RWPE2 (cell line): ENCODE results near the gene SLC24A3.
A peak's percentile ranks its signal among the peaks of the same experiment; 100 is the strongest.

Source experiments
- ATAC-seq: fragments of 200-7000 bp; cut with Tn5 transposase; 3 replicates; pipeline ENCODE4 v1.9.1; 2021; ENCODE audit warnings: low read depth
- DNase-seq: peaks from one replicate; pipeline ENCODE4 v3.0.0-alpha.2; 2020; ENCODE audit warnings: low spot score
- H3K27ac ChIP-seq: fragments of 450-650 bp; 2 replicates; pipeline ENCODE4 v1.5.1; 2017; ENCODE audit warnings: mild to moderate bottlenecking; ENCODE audit not compliant: poor library complexity, severe bottlenecking
- H3K27me3 ChIP-seq: fragments of 250-450 bp; sonication (Bioruptor Pico); 2 replicates; pipeline ENCODE4 v1.5.1; 2021; ENCODE audit warnings: mild to moderate bottlenecking, moderate library complexity; ENCODE audit not compliant: insufficient read depth, poor library complexity, severe bottlenecking
- H3K36me3 ChIP-seq: fragments of 250-450 bp; sonication (Bioruptor Pico); 2 replicates; pipeline ENCODE4 v1.5.1; 2020; ENCODE audit warnings: low read depth, mild to moderate bottlenecking, moderate library complexity
- H3K4me1 ChIP-seq: fragments of 250-450 bp; sonication (Bioruptor Pico); 2 replicates; pipeline ENCODE4 v1.5.1; 2021; ENCODE audit warnings: mild to moderate bottlenecking, moderate library complexity; ENCODE audit not compliant: insufficient read depth, poor library complexity, severe bottlenecking
- H3K4me3 ChIP-seq: fragments of 250-450 bp; sonication (Bioruptor Pico); 2 replicates; pipeline ENCODE4 v1.5.1; 2021; ENCODE audit warnings: mild to moderate bottlenecking, moderate library complexity; ENCODE audit not compliant: severe bottlenecking
- H3K9me3 ChIP-seq: fragments of 250-450 bp; sonication (Bioruptor Pico); 2 replicates; pipeline ENCODE4 v1.5.1; 2021; ENCODE audit warnings: mild to moderate bottlenecking, moderate library complexity; ENCODE audit not compliant: severe bottlenecking
- CTCF ChIP-seq: fragments of 450-650 bp; IDR thresholded peaks from one replicate; pipeline ENCODE4 v1.5.1; 2017; ENCODE audit warnings: mild to moderate bottlenecking, moderate library complexity; ENCODE audit not compliant: poor library complexity, severe bottlenecking

The SLC24A3 gene

GRCh38 chr20:19272976-19273654, 60.7 kb downstream of the SLC24A3 start:
- no peak for DNase-seq
- no peak for TF ChIP-seq CTCF
- no peak for ATAC-seq
- no peaks in the 10 kb centered on the region for H3K9me3 ChIP-seq
- H3K36me3 ChIP-seq = no peaks in the 10 kb centered on the region
- H3K4me1 ChIP-seq = no peaks in the 10 kb centered on the region
- H3K4me3 ChIP-seq = no peak overlapping the region
- H3K27ac ChIP-seq = no peak overlapping the region
- H3K27me3 ChIP-seq = no peaks in the 10 kb centered on the region

GRCh38 chr20:19274001-19274400, 61.6 kb downstream of the SLC24A3 start:
- ATAC-seq (no peak), DNase-seq (no peak)
- Histone ChIP-seq H3K27me3 (no peaks in the 10 kb centered on the region), H3K4me3 (no peak overlapping the region), H3K4me1 (no peaks in the 10 kb centered on the region), H3K27ac (no peak overlapping the region), H3K36me3 (no peaks in the 10 kb centered on the region), H3K9me3 (no peaks in the 10 kb centered on the region)
- TF ChIP-seq CTCF = no peak

GRCh38 chr20:19274412-19275015, 62.1 kb downstream of the SLC24A3 start:
- DNase-seq (no peak), ATAC-seq (no peak)
- Histone ChIP-seq H3K9me3 (no peaks in the 10 kb centered on the region), H3K27ac (no peak overlapping the region), H3K4me3 (no peak overlapping the region), H3K27me3 (no peaks in the 10 kb centered on the region), H3K36me3 (no peaks in the 10 kb centered on the region), H3K4me1 (no peaks in the 10 kb centered on the region)
- no peak for TF ChIP-seq CTCF

- no peaks in the 10 kb centered on the region for H3K36me3 ChIP-seq
- H3K4me3 ChIP-seq = no peak overlapping the region
- H3K27me3 ChIP-seq = no peaks in the 10 kb centered on the region
- H3K4me1 ChIP-seq = no peaks in the 10 kb centered on the region
- TF ChIP-seq CTCF = no peak
- peak; percentile 13; the same call in 1 of the 3 replicates for ATAC-seq
- no peak for DNase-seq
- no peaks in the 10 kb centered on the region for H3K9me3 ChIP-seq
- H3K27ac ChIP-seq = no peak overlapping the region
Observed at GRCh38 chr20:19275038-19275629, 62.7 kb downstream of the SLC24A3 start.
